Esophagus squamous epithelium (tissue), 4 donors: ENCODE measurements around the gene KCNAB2.

Experiments used
- CTCF ChIP-seq, 6 experiments: fragments of 450-650 bp in 4 of 6; fragments of 200-600 bp in 2 of 6; sonication (generic) in 2 of 6; IDR thresholded peaks; one replicate each; pipeline ENCODE4 v1.5.1; 2016 to 2019; ENCODE audit warnings: antibody characterized with exemption in 6 of 6, mild to moderate bottlenecking in 4 of 6, moderate library complexity in 4 of 6
- POLR2A ChIP-seq, 4 donors: fragments of 450-650 bp; IDR thresholded peaks; one replicate each; pipeline ENCODE4 v1.6.1; 2017; ENCODE audit warnings: antibody characterized with exemption in 4 of 4, mild to moderate bottlenecking in 4 of 4, moderate library complexity in 3 of 4

DNA sequence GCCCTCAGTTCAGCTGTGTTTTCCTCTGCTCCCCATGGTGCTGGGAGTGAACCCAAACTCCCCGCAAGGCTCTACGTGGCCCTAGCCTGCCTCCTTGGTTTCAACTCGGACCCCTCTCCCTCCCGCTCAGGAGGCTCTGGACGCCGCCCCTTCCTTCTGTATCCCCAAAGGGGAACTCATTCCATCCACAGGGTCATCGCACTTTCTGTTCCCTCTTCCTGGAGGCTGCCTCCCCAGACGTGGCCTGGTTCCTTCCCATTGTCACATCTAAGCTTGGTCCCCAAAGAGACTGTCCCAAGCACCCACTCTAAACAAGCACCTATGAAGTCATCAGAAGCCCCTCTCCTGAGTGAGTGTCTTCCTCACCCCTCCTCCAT, 10.9 kb downstream of the KCNAB2 start:
- TF ChIP-seq POLR2A (IDR thresholded peaks at IDR 0.05) (no peak), CTCF (IDR thresholded peaks at IDR 0.05) (no peak)
